Ishikawa (cell line): ENCODE results near the gene EMC8.

Experiments
- CEBPB ChIP-seq: IDR thresholded peaks from 2 replicates; pipeline ENCODE4 v1.6.1; 2012
- CREB1 ChIP-seq: IDR thresholded peaks from 2 replicates; pipeline ENCODE4 v1.6.1; 2012; ENCODE audit warnings: low read depth
- EGR1 ChIP-seq: IDR thresholded peaks from 2 replicates; pipeline ENCODE4 v1.6.1; 2012
- EP300 ChIP-seq: IDR thresholded peaks from 2 replicates; pipeline ENCODE4 v1.6.1; 2012; ENCODE audit warnings: borderline replicate concordance
- FOXM1 ChIP-seq: IDR thresholded peaks from 2 replicates; pipeline ENCODE4 v1.6.1; 2012; ENCODE audit warnings: low read depth, borderline replicate concordance
- MAX ChIP-seq: IDR thresholded peaks from 2 replicates; pipeline ENCODE4 v1.6.1; 2012
- NFIC ChIP-seq: IDR thresholded peaks from 2 replicates; pipeline ENCODE4 v1.6.1; 2012
- RAD21 ChIP-seq: IDR thresholded peaks from 2 replicates; pipeline ENCODE4 v1.6.1; 2012; ENCODE audit warnings: low read depth
- REST ChIP-seq: IDR thresholded peaks from 2 replicates; pipeline ENCODE4 v1.6.1; 2012; ENCODE audit warnings: low read depth, mild to moderate bottlenecking
- TAF1 ChIP-seq: IDR thresholded peaks from 2 replicates; pipeline ENCODE4 v1.6.1; 2012; ENCODE audit warnings: low read depth, mild to moderate bottlenecking
- TCF12 ChIP-seq: IDR thresholded peaks from 2 replicates; pipeline ENCODE4 v1.6.1; 2012; ENCODE audit warnings: low read depth
- TEAD4 ChIP-seq: IDR thresholded peaks from 2 replicates; pipeline ENCODE4 v1.6.1; 2012
- USF1 ChIP-seq: IDR thresholded peaks from 2 replicates; pipeline ENCODE4 v1.6.1; 2012
- YY1 ChIP-seq: IDR thresholded peaks from 2 replicates; pipeline ENCODE4 v1.6.1; 2012; ENCODE audit warnings: low read depth
- ZBTB7A ChIP-seq: IDR thresholded peaks from 2 replicates; pipeline ENCODE4 v1.6.1; 2012; ENCODE audit warnings: low read depth

Gene EMC8

GRCh38 chr16:85782451-85782850 is 16.9 kb downstream of the EMC8 start:
- TF ChIP-seq NFIC (no peak), ZBTB7A (no peak), EGR1 (no peak), TAF1 (no peak), CEBPB (no peak)

- no peak for TF ChIP-seq REST
- TF ChIP-seq MAX, result no peak
- no peak for TF ChIP-seq YY1
- TF ChIP-seq ZBTB7A, result no peak
- TF ChIP-seq USF1, result no peak
- TF ChIP-seq EP300, result no peak
- no peak for TF ChIP-seq RAD21
- TF ChIP-seq NFIC, result no peak
- TF ChIP-seq FOXM1, result no peak
Measured at GRCh38 chr16:85781695-85782370, 17.5 kb downstream of the EMC8 start.

- TF ChIP-seq ZBTB7A (no peak), EGR1 (no peak), TCF12 (no peak), YY1 (no peak), NFIC (no peak), TEAD4 (no peak), RAD21 (no peak), REST (no peak), USF1 (no peak), CEBPB (no peak), FOXM1 (no peak), EP300 (no peak), MAX (no peak), TAF1 (no peak), CREB1 (no peak)
Measured at GRCh38 chr16:85781156-85781555, 18.2 kb downstream of the EMC8 start.

- TF ChIP-seq TEAD4 (no peak), ZBTB7A (no peak), EGR1 (no peak)
Measured at GRCh38 chr16:85780281-85780680, 19.1 kb downstream of the EMC8 start.

GRCh38 chr16:85778873-85779272 is 20.5 kb downstream of the EMC8 start:
- no peak for TF ChIP-seq CEBPB
- TF ChIP-seq NFIC, result no peak
- TF ChIP-seq MAX, result no peak
- no peak for TF ChIP-seq FOXM1
- TF ChIP-seq RAD21, result no peak
- TF ChIP-seq TEAD4, result no peak
- no peak for TF ChIP-seq USF1
- TF ChIP-seq TCF12, result no peak
- no peak for TF ChIP-seq ZBTB7A
- TF ChIP-seq EP300, result no peak
- TF ChIP-seq EGR1, result no peak

- TF ChIP-seq NFIC (peak; percentile 57), CEBPB (no peak)
Measured at GRCh38 chr16:85777583-85778310, 21.6 kb downstream of the EMC8 start.
